ENCODE data around the gene YKT6.
"Not testable (repeated sequence)": the region's sequence is repeated elsewhere in the genome, so short reads cannot be mapped to it uniquely, and the experiment has no call there.

YKT6 gene

DNA sequence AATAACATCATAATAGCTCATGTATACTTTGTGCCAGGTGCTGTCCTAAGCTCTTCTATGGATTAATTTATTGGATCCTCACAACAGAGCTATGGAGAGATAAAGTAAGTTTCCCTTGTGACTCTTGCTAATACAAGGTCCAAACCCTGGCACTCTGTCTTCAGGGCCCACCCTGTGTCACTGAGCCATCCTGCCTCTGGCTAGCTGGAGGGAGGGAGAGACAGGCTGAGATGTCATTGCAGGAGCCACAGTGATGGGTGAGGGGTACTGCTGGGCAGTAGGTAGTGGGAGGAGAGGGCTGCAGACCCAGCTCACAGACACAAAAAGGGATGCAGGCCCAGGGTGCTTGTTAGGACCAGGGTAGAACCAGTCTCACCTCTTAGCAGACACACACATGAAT, 28.4 kb upstream of the YKT6 start:
- DNase-seq (ENCODE audit: low read depth) = no peak

DNA sequence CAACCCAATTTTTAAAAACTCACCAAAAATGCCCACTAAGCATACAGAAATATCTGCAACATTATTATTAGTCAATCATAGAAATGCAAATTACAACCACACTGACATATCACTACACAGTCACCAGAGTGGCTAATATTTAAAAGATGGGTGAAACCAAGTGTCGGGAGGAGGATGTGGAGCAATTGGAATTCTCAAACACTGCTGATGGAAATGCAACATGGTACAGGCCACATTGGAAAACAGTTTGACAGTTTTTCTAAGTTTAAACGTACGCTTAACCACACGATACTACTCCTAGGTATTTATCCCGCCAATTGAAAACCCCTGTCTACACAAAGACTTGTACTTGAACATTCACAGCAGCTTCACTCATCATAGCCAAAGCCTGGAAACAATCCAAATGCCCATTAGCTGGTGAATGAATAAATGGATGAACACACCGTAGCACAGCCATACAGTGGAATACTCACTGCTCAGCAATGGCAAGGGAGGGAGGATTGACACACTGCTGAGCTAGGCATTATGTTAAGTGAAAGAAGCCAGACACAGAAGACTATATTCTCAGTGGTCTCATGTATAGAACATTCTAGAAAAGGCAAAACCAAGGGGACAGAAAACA, 27.9 kb upstream of the YKT6 start:
- no peak for DNase-seq (ENCODE audit: low read depth)

GRCh38 chr7:44173911-44174693, 26.7 kb upstream of the YKT6 start:
- no peak for DNase-seq (ENCODE audit: low read depth)

DNA sequence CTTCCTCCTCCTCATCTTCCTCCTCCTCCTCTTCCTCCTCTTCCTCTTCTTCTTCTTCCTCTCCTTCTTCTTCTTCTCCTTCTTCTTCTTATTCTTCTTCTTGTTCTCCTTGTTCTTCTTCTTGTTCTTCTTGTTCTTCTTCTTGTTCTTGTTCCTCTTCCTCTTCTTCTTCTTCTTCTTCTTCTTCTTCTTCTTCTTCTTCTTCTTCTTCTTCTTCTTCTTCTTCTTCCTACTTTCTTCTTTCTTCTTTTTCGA, 26.2 kb upstream of the YKT6 start:
- not testable (repeated sequence) for DNase-seq (ENCODE audit: low read depth)

DNA sequence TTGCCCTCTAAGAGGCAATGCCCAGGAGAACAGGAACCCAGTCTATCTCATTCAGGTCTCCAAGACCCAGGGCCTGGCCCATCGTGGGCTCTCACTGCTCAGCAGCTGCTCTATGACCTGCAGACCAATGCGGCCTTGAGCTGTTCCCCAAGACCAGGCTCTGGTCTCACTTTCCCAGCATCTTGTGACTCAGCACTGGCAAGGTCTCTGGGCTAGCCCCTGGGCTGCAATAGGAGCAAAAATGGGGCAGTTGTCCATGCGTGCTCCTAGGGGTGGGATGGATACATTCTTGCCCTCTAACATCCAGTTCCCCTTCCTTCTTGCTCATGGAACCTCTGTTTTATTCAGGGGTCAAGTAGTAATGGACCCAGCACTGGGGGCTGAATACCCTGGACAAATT, 25.0 kb upstream of the YKT6 start:
- DNase-seq (ENCODE audit: low read depth) = no peak

- DNase-seq (ENCODE audit: low read depth) = no peak
These were observed 24.3 kb upstream of the YKT6 start for GRCh38 chr7:44176486-44176885.

DNA sequence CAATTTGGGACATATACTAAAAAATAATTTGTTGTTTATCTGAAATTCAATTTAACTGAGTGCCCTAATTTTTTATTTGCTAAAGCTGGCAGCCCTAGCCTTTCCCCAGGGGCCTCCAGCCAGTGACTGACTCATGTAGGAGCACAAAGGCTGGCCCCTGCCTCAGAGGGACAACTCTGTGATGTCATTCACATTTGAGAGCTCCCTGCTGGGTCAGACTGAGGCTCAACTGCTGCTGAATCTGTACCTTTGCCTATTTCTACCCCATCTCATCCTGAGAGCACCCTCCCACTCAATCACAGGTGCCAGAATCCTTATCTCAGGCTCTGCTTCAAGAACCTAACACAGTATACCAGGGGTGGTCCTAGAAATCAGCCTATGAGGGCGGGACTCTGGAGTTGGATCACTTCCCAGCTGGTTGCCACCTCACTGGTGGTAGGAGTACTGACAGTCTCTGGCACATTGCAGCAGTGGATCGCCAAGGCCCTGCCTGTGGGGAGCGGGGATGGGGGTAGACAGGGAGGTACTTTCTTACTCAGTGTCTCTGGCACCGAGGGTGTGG, 23.1 kb upstream of the YKT6 start:
- peak; percentile 52 for DNase-seq (ENCODE audit: low read depth)

DNA sequence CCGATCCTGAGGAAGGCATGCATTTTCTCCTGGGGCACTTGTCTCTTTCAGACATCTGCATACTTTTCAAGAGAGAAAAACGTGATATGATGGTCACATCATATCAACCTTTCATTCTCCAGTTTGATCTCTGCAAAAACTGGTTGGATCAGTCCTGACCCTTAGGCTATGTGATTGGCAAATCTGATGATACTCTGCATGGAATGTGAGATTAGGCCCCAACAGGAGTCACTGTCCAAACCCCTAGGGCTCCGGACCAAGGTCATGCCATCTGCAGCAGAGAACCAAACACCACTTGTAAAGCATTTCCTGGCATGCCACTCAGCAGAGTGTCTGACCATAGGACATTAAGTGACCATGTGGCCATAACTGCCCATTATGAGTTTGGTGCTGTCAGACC, 20.1 kb upstream of the YKT6 start:
- no peak for DNase-seq (ENCODE audit: low read depth)

- no peak for DNase-seq (ENCODE audit: low read depth)
These were observed 18.0 kb upstream of the YKT6 start for GRCh38 chr7:44182827-44183226.

DNA sequence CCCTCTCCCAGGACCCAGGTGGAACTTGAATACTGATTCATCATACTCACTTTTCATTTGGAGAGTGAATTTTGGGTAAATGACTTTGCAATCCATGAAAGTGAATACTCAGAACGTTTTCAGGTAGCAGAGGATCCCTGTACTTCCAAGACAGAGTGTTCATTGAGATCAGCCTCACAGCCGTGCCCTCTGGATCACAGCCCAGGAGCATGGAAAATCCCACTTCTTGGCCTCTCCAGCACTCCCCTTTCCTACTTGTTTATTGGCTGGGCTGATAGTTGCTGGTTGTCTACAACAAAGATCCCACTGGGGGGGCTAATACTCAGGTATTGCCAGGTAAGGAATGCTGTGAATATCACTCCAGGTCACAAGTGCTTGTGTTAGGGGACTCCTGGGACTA, 17.4 kb upstream of the YKT6 start:
- DNase-seq (ENCODE audit: low read depth) = no peak

- peak; percentile 95 for DNase-seq (ENCODE audit: low read depth)
These were observed 16.4 kb upstream of the YKT6 start for GRCh38 chr7:44184206-44184872.

GRCh38 chr7:44184873-44185446, 15.8 kb upstream of the YKT6 start:
- DNase-seq (ENCODE audit: low read depth) = no peak

GRCh38 chr7:44185729-44186128, 15.0 kb upstream of the YKT6 start:
- no peak for DNase-seq (ENCODE audit: low read depth)

GRCh38 chr7:44186736-44187135, 14.0 kb upstream of the YKT6 start:
- no peak for DNase-seq (ENCODE audit: low read depth)

GRCh38 chr7:44187636-44188416, 13.0 kb upstream of the YKT6 start:
- DNase-seq (ENCODE audit: low read depth) = no peak

- DNase-seq (ENCODE audit: low read depth) = no peak
These were observed 12.1 kb upstream of the YKT6 start for GRCh38 chr7:44188480-44189225.

DNA sequence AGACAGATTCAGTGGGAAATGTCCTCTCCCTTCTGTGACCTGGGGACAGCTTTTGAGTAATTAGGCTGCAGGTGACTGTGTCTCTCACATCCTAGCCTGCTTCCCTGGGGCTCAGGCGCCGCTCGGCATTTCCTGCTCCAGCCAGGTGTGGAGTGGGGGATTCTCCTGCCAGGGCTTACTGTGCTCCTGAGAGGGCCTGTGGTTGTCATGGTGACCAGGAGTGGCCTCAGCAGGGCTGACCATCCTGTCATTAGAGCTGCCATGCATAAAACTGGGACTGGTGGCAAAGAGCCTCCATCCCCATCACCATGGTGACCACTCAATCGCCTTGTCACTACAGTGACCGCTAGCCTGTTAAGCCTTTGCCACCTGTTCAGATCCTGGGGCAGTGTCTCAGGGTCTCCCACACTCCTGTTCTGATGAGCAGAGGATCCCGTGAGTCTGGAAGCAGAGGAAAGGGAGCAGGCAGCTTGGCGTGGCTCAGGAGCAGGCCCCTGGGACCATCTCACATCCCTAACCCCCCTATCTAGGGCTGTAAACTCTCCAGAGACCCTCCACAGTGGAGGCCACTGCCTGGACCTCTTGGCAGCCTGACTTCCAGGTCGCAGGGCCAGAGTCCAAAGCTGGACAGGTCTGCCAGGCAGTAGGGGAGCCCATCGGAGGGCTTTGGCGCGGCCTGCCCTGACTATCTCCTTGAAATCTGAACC, 11.3 kb upstream of the YKT6 start, which contains the start of gene GCK:
Gene GCK, minus strand, starts transcription at position 154 of the 707 bp plus-strand sequence. CDS start 486 bp downstream, outside the sequence.
- no peak for DNase-seq (ENCODE audit: low read depth)

DNA sequence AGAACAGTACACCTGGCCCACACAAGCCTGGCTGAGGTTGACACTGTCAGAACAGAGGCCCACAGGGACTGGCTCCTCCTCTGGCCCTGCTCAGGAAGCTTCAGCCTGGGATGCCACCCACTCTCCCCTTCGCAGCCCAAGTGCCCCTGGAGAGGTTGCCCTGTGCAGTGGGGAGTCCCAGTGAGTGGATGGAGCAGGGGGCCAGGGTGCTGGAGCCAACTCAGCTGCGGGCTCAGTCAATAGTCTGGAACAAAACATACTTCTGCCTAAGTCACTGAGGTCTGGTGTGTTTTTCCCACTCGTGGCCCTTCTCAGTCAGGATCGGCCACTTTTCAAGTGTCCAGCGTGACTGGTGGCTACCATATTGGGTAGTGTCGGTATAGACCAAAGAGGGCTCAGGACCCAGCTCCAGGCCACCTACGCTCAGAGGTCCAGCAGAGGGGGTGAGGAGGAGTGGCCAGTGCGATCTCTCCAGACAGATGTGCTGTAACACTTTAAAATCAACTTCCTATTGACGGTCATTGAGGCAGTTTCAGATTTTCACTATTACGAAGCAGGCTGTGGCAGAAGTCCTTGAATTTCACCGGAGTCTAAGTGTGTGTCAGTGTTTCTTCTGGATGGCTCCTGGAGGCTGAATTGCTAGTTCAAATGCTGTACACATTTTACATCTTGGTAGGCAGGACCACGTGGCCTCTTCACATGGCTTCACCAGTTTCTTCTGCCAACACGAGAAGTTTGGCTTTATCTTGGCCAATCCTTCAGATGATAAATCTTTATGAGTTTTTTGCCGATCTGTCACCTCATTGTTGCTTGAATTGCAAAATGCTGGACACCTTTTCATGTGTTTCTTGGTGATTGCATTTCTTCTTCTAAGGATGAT, 10.5 kb upstream of the YKT6 start:
- no peak for DNase-seq (ENCODE audit: low read depth)

- DNase-seq (ENCODE audit: low read depth) = no peak
These were observed 9.6 kb upstream of the YKT6 start for GRCh38 chr7:44191171-44191570.

Data from ELR (cell line).